Caki2 (cell line): ENCODE results near the gene TSEN2. TPM values are rescaled to one million over a fixed set of nuclear protein-coding genes. Genes with fewer than 3 reads are reported as not detected.
"Not testable (repeated sequence)": the region's sequence is repeated elsewhere in the genome, so short reads cannot be mapped to it uniquely, and the experiment has no call there.

ENCODE experiments used
- DNase-seq: peaks from one replicate; pipeline ENCODE4 v3.0.0-alpha.2; 2015; ENCODE audit warnings: low read depth
- in situ Hi-C: cut with HindIII; loops from 2 replicates; pipeline ENCODE4 v1.10.0; 2016; ENCODE audit warnings: low sequenced_read_pairs, low pct_unique_long_range_greater_than_20kb, mixed read lengths
- total RNA-seq: library from RNA; depleted of rRNA; stranded (reverse); fragments of >200 nt; shearing (Covaris generic); gene quantifications from 2 replicates; pipeline ENCODE4 v1.2.3, GENCODE V29; 2014; ENCODE audit warnings: low replicate concordance

The TSEN2 gene
- total RNA-seq, 1 experiment from 2014 or later = 25.4 TPM

GRCh38 chr3:12467746-12468145, 16.5 kb upstream of the TSEN2 start:
- DNase-seq = no peak
- in situ Hi-C loops = no loop called here

GRCh38 chr3:12468276-12468675, 16.0 kb upstream of the TSEN2 start:
- in situ Hi-C loops = no loop called here
- no peak for DNase-seq

GRCh38 chr3:12468757-12469156, 15.5 kb upstream of the TSEN2 start:
- in situ Hi-C loops = no loop called here
- no peak for DNase-seq

- in situ Hi-C loops, DNase-seq: not testable (repeated sequence)
Observed at GRCh38 chr3:12469222-12469621, 15.1 kb upstream of the TSEN2 start.

- peak; percentile 47 for DNase-seq
- in situ Hi-C loops = no loop called here
Observed at GRCh38 chr3:12470111-12470510, 14.2 kb upstream of the TSEN2 start.

GRCh38 chr3:12470680-12471079, 13.6 kb upstream of the TSEN2 start:
- in situ Hi-C loops = no loop called here
- no peak for DNase-seq

GRCh38 chr3:12471241-12471640, 13.0 kb upstream of the TSEN2 start:
- peak; percentile 61 for DNase-seq
- in situ Hi-C loops = no loop called here

- no peak for DNase-seq
- in situ Hi-C loops = no loop called here
Observed at GRCh38 chr3:12472000-12472610, 12.2 kb upstream of the TSEN2 start.

GRCh38 chr3:12472796-12473195, 11.5 kb upstream of the TSEN2 start:
- no peak for DNase-seq
- in situ Hi-C loops = no loop called here

GRCh38 chr3:12473511-12473910, 10.8 kb upstream of the TSEN2 start:
- in situ Hi-C loops = no loop called here

GRCh38 chr3:12476238-12476897, 7.9 kb upstream of the TSEN2 start:
- in situ Hi-C loops = no loop called here
- DNase-seq = no peak

More at GRCh38 chr3:12473511-12473910, 10.8 kb upstream of the TSEN2 start:
- DNase-seq = no peak

GRCh38 chr3:12477256-12477655, 7.0 kb upstream of the TSEN2 start:
- in situ Hi-C loops = no loop called here
- DNase-seq = no peak

GRCh38 chr3:12478326-12478725, 6.0 kb upstream of the TSEN2 start:
- DNase-seq = no peak

GRCh38 chr3:12479198-12479597, 5.1 kb upstream of the TSEN2 start:
- in situ Hi-C loops, DNase-seq: not testable (repeated sequence)

More at GRCh38 chr3:12478326-12478725, 6.0 kb upstream of the TSEN2 start:
- in situ Hi-C loops = no loop called here

- DNase-seq = peak; percentile 35
- in situ Hi-C loops = no loop called here
Observed at GRCh38 chr3:12479919-12480427, 4.3 kb upstream of the TSEN2 start.

- DNase-seq = peak; percentile 23
Observed at GRCh38 chr3:12483410-12483809, 870 bp upstream of the TSEN2 start.

GRCh38 chr3:12483872-12484197, 445 bp upstream of the TSEN2 start:
- in situ Hi-C loops = no loop called here
- DNase-seq = no peak

More at GRCh38 chr3:12483410-12483809, 870 bp upstream of the TSEN2 start:
- in situ Hi-C loops = no loop called here

GRCh38 chr3:12484983-12485327, 675 bp downstream of the TSEN2 start:
- no peak for DNase-seq

GRCh38 chr3:12486001-12486400, 1.7 kb downstream of the TSEN2 start:
- DNase-seq = no peak
- in situ Hi-C loops = no loop called here

More at GRCh38 chr3:12484983-12485327, 675 bp downstream of the TSEN2 start:
- in situ Hi-C loops = no loop called here

GRCh38 chr3:12486916-12487315, 2.6 kb downstream of the TSEN2 start:
- no peak for DNase-seq
- in situ Hi-C loops = no loop called here
